HepG2 (cell line): ENCODE measurements around the gene CES3. TPM values are rescaled to one million over a fixed set of nuclear protein-coding genes. Genes with fewer than 3 reads are reported as not detected.

Experiments used
- ATAC-seq: fragments of 200-7000 bp; cut with Tn5 transposase; 3 replicates; pipeline ENCODE4 v1.9.1; 2020; ENCODE audit warnings: mild to moderate bottlenecking, moderate library complexity
- BruUV-seq: library from RNA; stranded (reverse); fragments of 400-500 nt; replicated peaks from 2 replicates; lab custom pipeline; 2021; lab: Mats Ljungman, UMichigan
- CTCF ChIA-PET: fragments of 300-600 bp; formaldehyde crosslinking; extraction: SDS; loops from one replicate; lab custom pipeline; 2021; ENCODE audit warnings: low total read pairs, inconsistent platforms, low intra/inter-chr PET ratio; lab: Yijun Ruan, JAX
- POLR2A ChIA-PET: fragments of 350-600 bp; sonication (Branson Sonifier 250); formaldehyde crosslinking; loops from one replicate; lab custom pipeline; 2020; ENCODE audit warnings: antibody characterized with exemption, inconsistent platforms; lab: Yijun Ruan, JAX
- DNase-seq: peaks from one replicate; pipeline ENCODE4 v3.0.0-alpha.2; 2015; ENCODE audit warnings: low spot score
- FAIRE-seq: peaks from 3 replicates; lab custom pipeline; 2011; peaks lifted over from hg19 to GRCh38; lab: Jason Lieb, UNC
- H2AFZ ChIP-seq: one replicate; pipeline ENCODE4 v1.6.1; 2011; ENCODE audit warnings: low read length, inconsistent platforms
- H3K27ac ChIP-seq: fragments of 300-600 bp; 3 replicates; pipeline ENCODE4 v1.8.0; 2011; ENCODE audit warnings: mixed run types, mild to moderate bottlenecking, mixed read lengths, low read length, inconsistent platforms; ENCODE audit not compliant: insufficient read depth; ENCODE audit errors: extremely low read length
- H3K27me3 ChIP-seq, 2 experiments: fragments of 200-600 bp in 1 of 2; 2 replicates in 1 of 2; 3 replicates in 1 of 2; pipeline versions ENCODE4 v1.6.0 to v1.8.0; 2011; ENCODE audit warnings: low read length in 2 of 2, mild to moderate bottlenecking in 2 of 2, moderate library complexity in 2 of 2, inconsistent platforms in 1 of 2; ENCODE audit not compliant: insufficient read depth in 2 of 2, control insufficient read depth in 1 of 2
- H3K36me3 ChIP-seq, 2 experiments: fragments of 200-600 bp in 1 of 2; replicated peaks in 1 of 2; 2 replicates in 1 of 2; 3 replicates in 1 of 2; pipeline versions ENCODE4 v1.5.1 to v1.8.0; 2011; ENCODE audit warnings: low read length in 2 of 2, inconsistent platforms in 1 of 2; ENCODE audit not compliant: insufficient read depth in 2 of 2, control insufficient read depth in 1 of 2
- H3K4me1 ChIP-seq: 2 replicates; pipeline ENCODE4 v1.5.1; 2012; ENCODE audit warnings: low read length, inconsistent platforms; ENCODE audit not compliant: insufficient read depth
- H3K4me2 ChIP-seq: 2 replicates; pipeline ENCODE4 v1.6.0; 2011; ENCODE audit warnings: low read depth, low read length, inconsistent platforms
- H3K4me3 ChIP-seq, 3 experiments: fragments of 200-600 bp in 1 of 3; sonication (generic), shearing (Covaris generic) in 1 of 3; replicated peaks in 1 of 3; 2 replicates each; pipeline ENCODE4 v1.5.1; 2011 to 2016; ENCODE audit warnings: low read length in 3 of 3, inconsistent platforms in 2 of 3, low read depth in 2 of 3, mild to moderate bottlenecking in 2 of 3, control low read depth in 1 of 3, mixed read lengths in 1 of 3; ENCODE audit not compliant: insufficient read depth in 1 of 3
- H3K79me2 ChIP-seq: one replicate; pipeline ENCODE4 v1.6.1; 2011; ENCODE audit warnings: low read length, inconsistent platforms; ENCODE audit not compliant: insufficient read depth
- H3K9ac ChIP-seq: 2 replicates; pipeline ENCODE4 v1.6.0; 2011; ENCODE audit warnings: mild to moderate bottlenecking, low read depth, low read length, inconsistent platforms; ENCODE audit not compliant: insufficient read depth
- H3K9me3 ChIP-seq: 2 replicates; pipeline ENCODE4 v1.5.1; 2012; ENCODE audit warnings: mild to moderate bottlenecking, low read length
- H4K20me1 ChIP-seq: 2 replicates; pipeline ENCODE4 v1.6.0; 2011; ENCODE audit warnings: inconsistent platforms, mild to moderate bottlenecking, low read length, moderate library complexity; ENCODE audit not compliant: insufficient read depth
- FOXA1 ChIP-seq, 2 experiments: fragments of 450-650 bp in 1 of 2; sonication (generic) in 1 of 2; formaldehyde crosslinking in 1 of 2; IDR thresholded peaks; 2 replicates each; pipeline versions ENCODE4 v1.4.0 to v1.6.1; 2016 to 2020; ENCODE audit warnings: missing genetic modification reagents in 1 of 2
- ISX ChIP-seq: sonication (generic); formaldehyde crosslinking; conservative IDR thresholded peaks from 2 replicates; pipeline ENCODE4 v1.5.0; 2020; ENCODE audit warnings: missing genetic modification reagents
- MYC ChIP-seq: sonication (generic); formaldehyde crosslinking; IDR thresholded peaks from 2 replicates; pipeline ENCODE4 v1.9.0; 2021; ENCODE audit warnings: missing genetic modification reagents, borderline replicate concordance
- PHF20 ChIP-seq: sonication (generic); formaldehyde crosslinking; IDR thresholded peaks from 2 replicates; pipeline ENCODE4 v1.5.0; 2020; ENCODE audit warnings: mild to moderate bottlenecking, missing genetic modification reagents
- SIN3A ChIP-seq: IDR thresholded peaks from 2 replicates; pipeline ENCODE4 v1.6.1; 2011; ENCODE audit warnings: low read depth, mild to moderate bottlenecking, control low read depth, low read length, borderline replicate concordance
- SNRNP70 ChIP-seq: fragments of 200-400 bp; formaldehyde crosslinking; IDR thresholded peaks from 2 replicates; pipeline ENCODE4 v1.6.1; 2017; ENCODE audit warnings: mild to moderate bottlenecking, low read depth, low read length, moderate library complexity
- ZNF121 ChIP-seq: sonication (generic); formaldehyde crosslinking; IDR thresholded peaks from 2 replicates; pipeline ENCODE4 v1.5.0; 2020; ENCODE audit warnings: mild to moderate bottlenecking, missing genetic modification reagents
- ZNF598 ChIP-seq: sonication (generic); formaldehyde crosslinking; IDR thresholded peaks from 2 replicates; pipeline ENCODE4 v1.5.1; 2020; ENCODE audit warnings: mild to moderate bottlenecking, missing genetic modification reagents, borderline replicate concordance
- ZNF737 ChIP-seq: sonication (generic); formaldehyde crosslinking; IDR thresholded peaks from 2 replicates; pipeline ENCODE4 v1.5.0; 2020; ENCODE audit warnings: missing genetic modification reagents, mild to moderate bottlenecking, borderline replicate concordance
- ZNF770 ChIP-seq: sonication (generic); formaldehyde crosslinking; IDR thresholded peaks from 2 replicates; pipeline ENCODE4 v1.5.0; 2020; ENCODE audit warnings: mild to moderate bottlenecking, missing genetic modification reagents
- ZNF83 ChIP-seq: sonication (generic); formaldehyde crosslinking; IDR thresholded peaks from 2 replicates; pipeline ENCODE4 v1.4.0; 2020; ENCODE audit warnings: missing genetic modification reagents, mild to moderate bottlenecking, borderline replicate concordance
- WGBS: methylation state at CpG from one replicate; pipeline ENCODE4 v1.1.6; 2017; ENCODE audit warnings: low lambda C conversion rate; 5-methylcytosine and 5-hydroxymethylcytosine counted together
- in situ Hi-C: cut with HindIII; loops from 2 replicates; pipeline ENCODE4 v1.10.0; 2017; ENCODE audit warnings: low pct_unique_long_range_greater_than_20kb; ENCODE audit not compliant: extremely low pct_ligation_motif_present
- intact Hi-C: fragments of 100-400 bp; cut with micrococcal nuclease; formaldehyde crosslinking; loops from one replicate; pipeline ENCODE4 v1.10.0; 2022; ENCODE audit not compliant: unreplicated experiment
- polyA plus RNA-seq, 8 experiments: library from polyadenylated mRNA; depleted of rRNA in 3 of 8; stranded (reverse) in 7 of 8; unstranded in 1 of 8; fragments of >200 nt; fragmentation: Illumina TruSeq in 4 of 8; extraction: Trizol in 4 of 8; gene quantifications; 2 replicates each; pipeline versions ENCODE4 v1.2.1 to v1.2.3, GENCODE V29; 2011 to 2016; ENCODE audit warnings: low read depth in 4 of 8, missing spikeins in 1 of 8, mixed read lengths in 1 of 8; ENCODE audit not compliant: insufficient read depth in 1 of 8
- total RNA-seq, 5 experiments: library from RNA; depleted of rRNA; stranded (reverse); fragments of >200 nt; fragmentation: Illumina TruSeq; extraction: Trizol; gene quantifications; 2 replicates each; pipeline ENCODE4 v1.2.3, GENCODE V29; 2016; ENCODE audit warnings: low read depth in 1 of 5
- TF ChIP-seq, protein P1 (sequence below): sonication (generic); formaldehyde crosslinking; IDR thresholded peaks from 2 replicates; pipeline ENCODE4 v1.5.1; 2020; ENCODE audit warnings: missing genetic modification reagents, mild to moderate bottlenecking, borderline replicate concordance
- TF ChIP-seq, protein P2 (sequence below): IDR thresholded peaks from 2 replicates; pipeline ENCODE4 v1.6.1; 2016; ENCODE audit warnings: missing compliant biosample characterization, missing genetic modification reagents, borderline replicate concordance

CES3 gene
- total and polyA plus RNA-seq, 2 of the 13 experiments (the other 11 are each of a cell fraction or from before 2014, with no cell fraction given): 6.6 to 17.4 TPM

- 68% methylated on average over 6 of the region's 6 CpGs for WGBS
- BruUV-seq: no TSS peak
- FAIRE-seq (no peak), DNase-seq (no peak), ATAC-seq (no peak)
- Histone ChIP-seq H3K79me2 (no peaks in the 10 kb centered on the region), H3K27ac (no peak overlapping the region), H3K4me1 (peaks cover 23% of the 10 kb centered on the region), H3K27me3 (peaks cover 0 to 1% of the 10 kb centered on the region in 2 experiments; a peak in 1 of 5 replicates), H3K36me3 (no peaks in the 10 kb centered on the region), H4K20me1 (no peaks in the 10 kb centered on the region), H3K9me3 (no peaks in the 10 kb centered on the region), H3K9ac (no peak overlapping the region), H3K4me2 (no peak overlapping the region), H3K4me3 (no peak overlapping the region), H2AFZ (no peak overlapping the region)
- ChIA-PET POLR2A (no interaction called here), CTCF (no interaction called here)
- intact Hi-C loops (no loop called here), in situ Hi-C loops (no loop called here)
- TF ChIP-seq ZNF598 (CRISPR knock-in tag) (no peak), ZNF770 (CRISPR knock-in tag) (peak; percentile 54; the same call in 1 of the 2 replicates), SNRNP70 (no peak), FOXA1 (IDR thresholded peaks at IDR 0.05) (no peak), FOXA1 (CRISPR knock-in tag; IDR thresholded peaks at IDR 0.05) (no peak), ZNF737 (CRISPR knock-in tag) (no peak), ZNF121 (peak; percentile 84), MYC (0 out of 2 replicates have a peak, but pooled peaks have one; percentile 20), SIN3A (no peak), PHF20 (no peak), ZNF83 (CRISPR knock-in tag) (no peak), ISX (CRISPR knock-in tag) (no peak)
- TF ChIP-seq, protein P1, sequence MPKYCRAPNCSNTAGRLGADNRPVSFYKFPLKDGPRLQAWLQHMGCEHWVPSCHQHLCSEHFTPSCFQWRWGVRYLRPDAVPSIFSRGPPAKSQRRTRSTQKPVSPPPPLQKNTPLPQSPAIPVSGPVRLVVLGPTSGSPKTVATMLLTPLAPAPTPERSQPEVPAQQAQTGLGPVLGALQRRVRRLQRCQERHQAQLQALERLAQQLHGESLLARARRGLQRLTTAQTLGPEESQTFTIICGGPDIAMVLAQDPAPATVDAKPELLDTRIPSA (CRISPR knock-in tag): no peak
- TF ChIP-seq, protein P2, sequence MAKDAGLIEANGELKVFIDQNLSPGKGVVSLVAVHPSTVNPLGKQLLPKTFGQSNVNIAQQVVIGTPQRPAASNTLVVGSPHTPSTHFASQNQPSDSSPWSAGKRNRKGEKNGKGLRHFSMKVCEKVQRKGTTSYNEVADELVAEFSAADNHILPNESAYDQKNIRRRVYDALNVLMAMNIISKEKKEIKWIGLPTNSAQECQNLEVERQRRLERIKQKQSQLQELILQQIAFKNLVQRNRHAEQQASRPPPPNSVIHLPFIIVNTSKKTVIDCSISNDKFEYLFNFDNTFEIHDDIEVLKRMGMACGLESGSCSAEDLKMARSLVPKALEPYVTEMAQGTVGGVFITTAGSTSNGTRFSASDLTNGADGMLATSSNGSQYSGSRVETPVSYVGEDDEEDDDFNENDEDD (CRISPR knock-in tag): no peak
Measured at GRCh38 chr16:66986559-66986958, 25.5 kb downstream of the CES3 start.
